Left forelimb (tissue), 1 donor: ENCODE results near the gene PTPRZ1.
A peak's percentile ranks its signal among the peaks of the same experiment; 100 is the strongest.

Source experiments
- DNase-seq: peaks from one replicate; pipeline ENCODE4 v3.0.0-alpha.2; 2018; ENCODE audit warnings: low spot score

The PTPRZ1 gene

DNA sequence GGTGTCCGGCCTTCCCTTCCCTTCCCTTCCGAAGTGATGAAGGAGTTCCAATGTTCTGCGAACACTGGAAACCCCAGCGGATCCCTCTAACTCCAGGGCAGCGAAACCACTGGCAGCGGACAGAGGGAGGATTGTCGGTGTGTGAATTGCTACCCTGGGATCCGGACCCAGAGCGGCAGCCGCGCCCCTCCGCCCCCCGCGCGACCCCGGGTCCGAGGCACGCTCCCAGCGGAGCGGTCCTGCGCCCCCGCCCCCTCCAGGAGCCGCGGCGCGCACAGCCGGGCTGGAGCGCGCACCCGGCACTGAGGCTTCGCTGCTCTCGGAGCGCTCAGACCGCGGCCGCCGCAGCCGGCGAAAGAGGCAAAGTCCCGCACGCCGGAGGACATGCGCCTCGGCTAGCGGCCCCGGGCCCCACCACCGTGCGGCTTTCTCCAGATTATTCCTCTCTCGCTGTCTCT, at the start of gene PTPRZ1:
Gene PTPRZ1, plus strand, starts transcription at position 331 of the 458 bp plus-strand sequence. CDS start 339 bp downstream, outside the sequence.
- DNase-seq, result peak; percentile 73

DNA sequence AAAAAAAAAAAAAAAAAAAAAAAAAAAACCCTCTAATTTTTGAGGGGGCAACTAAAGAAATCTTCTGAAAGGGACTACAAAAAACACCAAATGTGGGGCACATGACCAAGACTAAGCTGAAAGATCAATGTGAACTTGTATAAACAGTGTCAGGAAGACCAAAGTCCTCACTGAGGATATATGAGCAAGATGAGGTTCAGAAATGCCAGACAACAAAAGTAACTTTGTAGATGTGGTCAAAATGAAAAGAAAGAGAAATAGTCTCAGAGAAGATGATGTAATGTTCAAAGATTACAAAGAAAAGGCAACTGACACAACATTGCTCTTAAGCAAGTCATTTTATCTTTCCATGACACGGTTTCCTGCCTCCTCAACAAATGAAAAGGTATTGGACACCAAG, 48.7 kb upstream of the PTPRZ1 start:
- DNase-seq, result no peak

DNA sequence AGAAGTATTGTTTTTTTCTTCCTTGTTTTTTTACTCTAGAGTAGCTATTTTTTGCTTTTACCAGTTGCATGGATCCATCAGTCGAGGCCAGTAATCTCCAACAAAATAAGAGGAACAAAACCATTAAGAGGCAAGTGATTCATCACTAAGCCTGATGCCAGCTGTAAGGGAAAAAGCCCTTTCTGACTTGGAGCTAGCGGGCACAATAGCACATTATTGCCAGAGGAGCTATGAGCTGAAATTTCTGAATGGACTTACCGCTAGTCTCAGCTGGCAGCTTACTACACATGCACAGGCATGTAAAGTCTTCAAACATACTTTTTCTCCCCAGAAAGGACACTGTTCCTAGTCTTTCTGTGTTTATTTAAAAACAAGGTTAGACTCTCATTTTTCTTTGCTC, 41.6 kb upstream of the PTPRZ1 start:
- no peak for DNase-seq

DNA sequence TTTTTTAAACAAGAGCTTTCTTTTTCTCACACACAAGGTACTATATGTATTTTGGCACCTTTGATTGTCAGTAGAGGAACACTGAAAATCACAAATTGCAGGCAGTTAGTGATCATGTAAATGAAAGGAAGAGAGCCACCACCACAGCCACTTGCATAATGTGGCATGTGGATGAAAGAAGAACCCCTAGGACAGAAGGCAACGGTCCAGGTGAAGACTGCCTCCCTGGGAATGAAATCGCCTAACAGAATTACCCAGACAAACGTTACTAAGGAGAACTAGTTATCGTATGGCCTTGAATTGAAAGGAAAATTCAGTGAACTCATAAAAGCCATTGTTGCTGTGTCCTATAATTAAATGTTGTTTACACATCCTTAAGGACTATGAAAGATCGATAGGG, 41.2 kb upstream of the PTPRZ1 start:
- no peak for DNase-seq

DNA sequence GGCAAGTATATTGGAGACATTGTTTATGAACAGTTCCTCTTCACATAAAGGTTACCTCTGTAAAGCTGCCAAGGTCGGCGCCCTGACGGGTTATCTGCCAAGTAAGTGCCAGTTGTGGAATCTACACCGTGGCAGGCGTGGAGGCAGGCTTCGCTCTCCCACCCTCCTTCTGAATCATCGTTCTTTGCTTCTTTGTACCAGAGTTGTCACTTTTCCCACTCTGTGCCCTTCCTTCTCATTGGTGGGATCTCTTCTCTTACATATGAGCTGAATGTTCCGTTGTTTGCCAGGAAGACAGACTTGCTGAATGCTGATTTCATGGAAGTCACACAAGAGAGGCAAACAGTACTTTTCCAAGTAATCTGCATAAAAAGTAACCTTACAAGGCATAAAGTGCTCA, 40.6 kb upstream of the PTPRZ1 start:
- DNase-seq, result no peak

DNA sequence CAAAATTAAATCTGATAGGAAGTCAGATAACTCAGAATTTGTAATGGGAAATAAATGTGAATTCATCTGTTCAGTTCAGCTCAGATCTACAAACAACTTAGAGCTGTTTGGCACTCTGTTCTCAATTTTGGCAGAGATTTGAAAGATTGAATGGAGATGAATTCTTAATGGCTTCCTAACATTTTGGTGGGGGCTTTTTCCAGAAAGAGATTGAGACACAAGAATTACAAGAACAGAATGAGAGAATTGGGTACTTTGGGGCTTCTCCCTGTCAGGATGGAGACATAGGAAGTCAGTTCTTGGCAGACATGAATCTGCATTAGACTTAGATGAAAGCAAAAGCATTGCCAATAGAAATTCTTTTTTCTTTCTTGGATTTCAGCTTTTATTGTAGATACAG, 39.0 kb upstream of the PTPRZ1 start:
- DNase-seq, result no peak

DNA sequence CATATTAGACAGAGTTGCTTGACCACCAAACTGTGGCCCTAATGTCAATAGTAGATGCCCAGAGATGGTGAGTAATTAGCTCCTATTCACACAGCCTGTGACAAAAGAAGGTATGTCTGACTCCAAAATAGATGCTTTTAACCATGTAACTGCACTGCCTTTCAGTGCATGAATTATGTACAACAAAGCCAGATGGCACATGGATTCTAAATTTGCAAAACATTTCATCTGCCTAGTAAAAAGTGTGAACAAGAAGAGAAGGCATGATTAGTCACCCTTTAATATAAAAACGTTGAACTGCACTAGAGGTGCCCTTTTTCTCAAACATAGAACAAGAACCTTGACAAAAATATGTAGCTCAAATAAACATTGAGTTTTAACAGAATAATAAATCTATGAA, 35.5 kb upstream of the PTPRZ1 start:
- DNase-seq, result no peak

DNA sequence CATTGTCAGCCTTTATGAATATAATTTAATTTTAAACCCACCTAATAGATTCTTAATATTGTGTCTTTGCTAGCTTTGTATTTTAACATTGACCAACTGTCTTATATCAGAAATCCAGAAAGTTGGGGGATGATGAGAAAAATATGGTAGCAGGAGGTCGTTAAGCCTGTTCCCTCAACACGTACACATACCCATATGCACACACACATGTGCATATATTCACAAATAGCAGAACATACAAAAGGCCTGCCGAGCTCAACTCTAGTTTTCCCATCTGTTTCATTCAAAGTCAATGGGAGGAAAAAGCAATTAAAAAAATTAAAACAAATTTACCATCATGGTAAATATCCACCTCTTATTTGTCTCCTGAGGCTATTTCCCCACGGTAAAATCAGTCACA, 25.9 kb upstream of the PTPRZ1 start:
- DNase-seq, result no peak

DNA sequence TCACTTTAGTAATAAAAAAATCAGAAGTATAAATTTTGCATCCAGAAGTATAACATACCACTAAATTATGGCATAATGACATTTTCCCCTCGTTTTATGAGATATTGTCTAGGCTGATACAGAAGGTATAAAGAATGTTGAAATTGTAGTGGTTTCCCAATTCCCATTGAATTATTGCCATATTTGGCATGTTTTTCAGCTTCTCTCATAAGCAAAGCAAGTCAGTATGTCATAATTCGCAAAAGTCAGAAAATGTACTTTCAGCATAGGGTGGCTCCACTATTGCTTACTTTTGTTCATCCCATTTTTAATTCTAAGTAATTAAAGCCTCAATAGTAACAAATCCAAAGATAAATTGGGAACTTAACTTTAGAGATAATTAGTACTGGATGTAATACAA, 19.7 kb upstream of the PTPRZ1 start:
- no peak for DNase-seq

DNA sequence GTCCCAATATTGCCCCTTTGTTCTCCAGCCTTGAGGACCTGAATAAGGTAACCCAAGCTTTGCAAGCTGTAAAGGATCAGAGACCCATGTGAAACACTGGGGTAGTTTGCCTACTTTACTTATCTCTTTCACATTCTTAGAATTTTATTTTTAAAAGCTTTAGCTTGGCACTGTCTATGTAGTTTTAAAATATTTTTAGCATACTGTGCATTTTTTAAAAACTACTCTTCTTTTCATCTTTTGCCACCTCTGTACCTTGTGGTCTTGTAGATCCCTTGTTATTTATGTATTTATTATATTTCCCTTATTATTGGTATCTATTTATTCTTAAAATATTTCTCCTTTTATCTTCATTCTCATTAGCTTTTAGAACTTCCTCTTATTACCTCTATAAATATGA, 12.0 kb upstream of the PTPRZ1 start:
- DNase-seq, result no peak

DNA sequence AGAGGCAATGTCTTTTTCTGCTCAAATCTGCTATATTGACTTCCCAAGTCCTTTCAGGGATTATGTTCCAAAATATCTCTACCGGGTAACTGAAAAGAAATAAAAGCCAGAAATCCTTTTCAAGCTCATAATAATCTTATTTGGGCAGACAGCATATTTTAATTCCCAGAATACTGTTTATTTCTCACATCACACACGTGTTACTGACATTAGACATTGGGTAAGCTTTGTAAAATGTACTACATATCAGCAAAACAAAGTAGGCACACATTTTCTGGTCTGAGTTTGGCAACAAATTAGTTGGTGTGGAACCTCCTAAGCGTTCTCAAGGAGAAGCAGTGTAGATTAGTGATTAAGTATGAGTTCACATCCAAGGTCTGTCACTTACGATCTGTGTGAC, 10.4 kb upstream of the PTPRZ1 start:
- DNase-seq, result no peak

DNA sequence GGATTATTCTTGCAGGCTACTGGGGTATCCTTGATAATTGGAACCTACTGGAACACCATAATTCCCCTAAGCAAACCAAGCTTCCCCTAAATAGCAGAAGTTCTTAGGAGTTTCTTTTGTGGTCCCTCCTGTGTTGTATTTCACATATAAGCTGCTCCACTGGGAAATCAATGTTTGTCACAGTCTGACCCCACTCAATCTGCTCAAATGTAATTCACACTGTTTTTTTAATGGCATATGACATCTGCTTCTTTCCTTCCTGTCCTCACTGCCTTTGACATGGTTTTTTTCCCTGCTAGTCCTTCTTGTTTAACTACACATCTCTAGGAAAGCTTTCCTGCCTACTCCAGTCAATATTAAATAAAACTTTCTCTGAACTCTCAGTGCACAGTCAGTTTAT, 1.8 kb upstream of the PTPRZ1 start:
- DNase-seq, result no peak

DNA sequence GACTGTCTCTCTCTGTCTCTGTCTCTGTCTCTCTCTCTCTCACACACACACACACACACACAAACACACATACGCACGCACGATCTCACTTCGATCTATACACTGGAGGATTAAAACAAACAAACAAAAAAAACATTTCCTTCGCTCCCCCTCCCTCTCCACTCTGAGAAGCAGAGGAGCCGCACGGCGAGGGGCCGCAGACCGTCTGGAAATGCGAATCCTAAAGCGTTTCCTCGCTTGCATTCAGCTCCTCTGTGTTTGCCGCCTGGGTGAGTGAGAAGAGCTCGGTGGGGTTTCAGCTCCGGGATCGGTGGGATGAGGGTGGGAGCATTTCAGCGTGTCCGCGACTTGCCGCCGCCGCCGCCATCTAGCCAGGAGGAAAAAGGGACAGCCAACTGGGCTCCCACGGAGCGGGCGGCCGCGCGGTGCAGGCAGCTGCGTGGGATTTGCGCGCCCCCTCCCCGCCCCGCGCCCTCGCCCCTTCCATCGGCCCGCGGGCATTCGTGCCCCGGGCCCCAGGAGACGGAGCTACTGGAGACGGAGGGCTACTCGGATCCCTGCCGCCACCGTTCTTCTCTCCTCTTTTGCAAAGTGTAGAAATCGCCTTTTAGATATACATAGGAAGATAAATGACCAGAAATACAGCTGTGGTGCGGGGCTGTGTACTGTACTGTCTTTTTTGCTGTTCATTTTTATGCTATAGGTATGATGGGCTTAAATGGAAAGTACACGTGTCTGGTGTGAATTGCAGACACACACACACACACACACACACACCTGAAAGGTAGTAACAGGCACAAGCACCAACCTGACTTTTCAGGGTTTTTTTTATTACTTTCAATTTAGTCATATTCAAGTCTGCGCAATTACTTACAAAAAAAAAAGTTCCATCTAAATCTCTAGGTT, 581 bp downstream of the PTPRZ1 start:
- peak; percentile 65 for DNase-seq

DNA sequence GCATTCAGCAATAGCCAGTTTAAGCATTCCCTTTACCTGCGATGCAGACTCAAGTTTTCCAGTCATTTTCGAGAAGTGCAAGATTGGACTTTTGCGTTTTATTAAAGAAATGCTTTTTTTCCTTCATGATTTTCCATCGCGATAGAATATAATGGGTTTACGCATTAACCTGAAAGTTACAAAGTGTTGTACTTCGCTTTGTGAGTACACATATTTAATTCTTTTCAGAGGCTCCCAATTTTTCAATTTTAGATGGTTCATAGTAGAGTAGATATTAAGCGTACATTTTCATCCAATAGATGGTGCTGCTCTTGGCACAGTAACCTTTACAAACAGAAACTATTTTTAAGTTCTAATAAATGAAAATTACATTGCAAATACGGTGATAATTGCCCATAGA, 1.3 kb downstream of the PTPRZ1 start:
- DNase-seq, result no peak

DNA sequence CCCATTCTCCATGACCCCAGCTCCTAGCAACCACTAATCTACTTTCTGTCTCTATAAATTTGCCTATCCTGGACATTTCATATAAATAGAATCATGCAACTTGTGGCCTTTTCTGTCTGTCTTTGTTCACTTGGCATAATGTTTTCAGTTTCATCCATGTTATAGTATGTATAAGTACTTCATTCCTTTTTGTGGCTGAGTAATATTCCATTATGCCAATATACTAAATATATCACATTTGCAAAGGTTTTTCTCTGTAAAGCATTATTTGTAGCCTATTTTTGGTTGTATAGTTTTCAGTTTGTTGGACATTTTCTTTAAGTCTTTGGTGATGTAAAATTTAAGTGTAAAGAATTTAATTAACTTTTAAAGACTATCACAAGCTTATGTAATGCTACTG, 2.2 kb downstream of the PTPRZ1 start:
- DNase-seq, result no peak

DNA sequence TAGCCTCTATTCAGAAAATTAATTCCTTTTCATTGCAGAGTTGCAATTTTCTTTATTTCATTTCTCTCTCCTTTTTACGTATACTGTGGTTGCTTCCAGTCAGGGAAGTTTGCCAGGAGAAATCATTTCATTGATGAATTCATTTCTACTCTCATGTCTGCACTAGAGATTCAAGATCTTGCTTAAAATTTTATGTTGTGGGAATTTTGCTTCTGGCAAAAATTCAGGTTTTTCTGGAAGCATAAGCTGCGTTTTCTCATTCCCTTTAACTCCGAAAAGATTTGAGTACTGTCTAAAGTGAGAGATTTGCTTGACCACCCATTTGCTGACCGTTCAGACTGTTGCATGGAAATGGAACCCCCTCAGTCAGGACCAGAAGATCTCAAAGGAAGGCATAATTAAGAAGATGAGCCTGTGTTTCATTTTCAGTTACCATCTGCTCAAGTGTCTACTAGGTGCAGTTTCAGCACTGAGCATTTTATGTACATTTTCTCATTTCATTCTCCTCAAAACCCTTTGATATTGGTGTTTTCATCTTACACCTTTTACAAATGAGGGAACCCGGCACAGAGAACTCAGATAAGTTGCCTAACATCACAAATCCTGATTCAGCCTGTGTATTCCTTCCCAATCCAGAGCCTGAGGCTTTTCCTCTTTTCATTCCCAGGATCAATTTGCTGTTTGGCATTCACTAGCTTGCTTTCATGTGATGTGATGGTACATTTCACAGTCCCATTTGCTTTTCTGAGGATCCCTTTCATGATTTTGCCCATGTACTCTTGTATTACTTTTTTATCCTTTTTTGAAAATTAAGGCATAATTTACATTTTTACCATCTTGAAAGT, 3.9 kb downstream of the PTPRZ1 start:
- DNase-seq, result no peak

DNA sequence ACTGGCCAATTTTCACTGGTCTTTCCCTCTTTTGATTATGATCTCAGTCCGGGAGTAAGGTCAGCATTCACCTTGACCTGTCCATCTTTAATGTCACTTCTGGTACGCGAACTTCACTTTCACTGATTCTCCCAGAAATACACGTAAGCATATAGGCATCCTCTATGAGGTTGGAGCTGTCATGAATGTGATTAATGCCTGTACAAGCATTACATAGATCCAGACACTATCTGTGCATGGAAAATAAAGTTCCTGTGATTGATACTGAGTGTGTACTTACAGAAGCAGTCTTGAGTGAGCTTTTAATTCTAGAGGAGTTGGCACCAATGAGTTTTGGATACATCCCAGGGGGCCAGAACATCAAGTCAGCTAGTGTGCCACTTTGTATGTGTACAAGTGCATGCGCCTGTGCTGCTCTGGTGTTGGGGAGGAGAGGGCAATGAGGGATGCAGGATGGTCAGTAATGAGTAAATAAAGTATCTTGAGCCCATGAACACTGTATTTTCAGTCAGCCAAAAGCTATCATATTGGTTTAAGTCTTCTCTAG, 6.0 kb downstream of the PTPRZ1 start:
- DNase-seq, result no peak

DNA sequence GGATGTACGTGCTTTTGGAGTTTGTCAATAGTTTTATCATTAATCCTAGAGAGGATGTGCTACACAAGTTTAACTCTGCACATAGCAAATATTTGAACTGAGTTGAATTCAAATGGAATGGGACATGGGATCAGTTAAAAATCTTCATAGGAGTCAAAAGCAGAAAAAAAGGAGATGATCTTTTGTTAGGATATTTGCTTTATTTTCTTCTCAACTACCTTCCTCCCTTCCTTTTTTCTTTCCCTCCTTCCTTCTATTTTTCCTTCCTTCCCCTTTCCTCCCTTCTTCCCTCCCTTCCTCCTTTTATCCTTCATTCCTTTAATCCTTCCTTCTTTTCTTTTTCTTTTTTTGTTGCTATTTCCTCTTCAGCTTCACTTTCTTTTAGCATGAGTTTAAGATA, 6.6 kb downstream of the PTPRZ1 start:
- DNase-seq, result no peak

DNA sequence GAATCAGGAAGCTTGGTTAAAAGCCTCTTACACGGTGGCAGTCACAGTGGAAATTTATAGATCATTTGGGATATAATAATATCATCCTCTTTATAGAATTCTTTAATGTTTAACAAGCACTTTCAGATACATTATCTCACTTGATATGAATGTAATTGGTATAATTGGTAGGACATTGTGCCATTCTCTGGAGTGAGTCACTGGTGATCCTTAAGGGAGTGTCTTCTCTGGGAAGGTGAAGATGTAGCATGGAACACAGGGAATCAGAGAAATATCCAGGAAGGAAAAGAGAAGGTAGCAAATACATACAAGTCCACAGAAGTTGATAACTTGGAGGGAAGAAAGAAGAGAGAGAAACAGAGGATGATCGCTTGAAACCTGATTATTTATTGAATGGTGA, 9.8 kb downstream of the PTPRZ1 start:
- no peak for DNase-seq

DNA sequence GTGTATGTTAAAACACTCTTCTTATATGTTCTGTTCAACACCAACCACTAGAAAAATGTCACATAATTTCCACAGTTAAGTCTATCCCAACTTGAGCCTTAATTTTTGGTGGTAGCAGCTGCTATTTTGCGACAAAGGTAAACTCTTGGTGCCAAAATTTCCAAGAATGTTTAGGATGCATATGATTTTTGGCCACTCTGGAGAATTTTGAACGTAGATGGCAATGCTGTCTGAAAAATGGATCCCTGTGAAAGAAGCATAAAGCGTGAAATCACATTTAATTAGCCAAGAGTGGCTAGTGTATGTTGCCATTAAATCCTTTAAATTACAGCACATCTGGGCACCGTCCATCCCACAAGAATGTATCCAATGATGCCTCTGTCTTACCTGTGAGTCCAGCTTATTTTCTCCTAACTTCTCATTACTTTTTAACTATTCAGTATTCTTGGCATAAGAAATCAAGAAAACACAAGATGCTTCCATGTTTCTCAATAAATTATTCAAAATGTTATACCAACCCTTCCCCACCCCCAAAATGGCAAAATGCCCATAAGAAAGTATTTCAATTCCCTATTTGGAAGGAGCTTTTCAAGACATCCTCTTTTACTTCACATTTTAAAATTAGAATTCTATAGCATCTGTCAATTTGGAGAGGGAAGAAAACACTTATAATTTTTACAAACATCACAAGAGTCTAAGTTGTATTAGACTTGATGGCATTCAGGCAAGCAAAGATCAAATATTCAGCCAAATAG, 12.4 kb downstream of the PTPRZ1 start:
- DNase-seq, result no peak

DNA sequence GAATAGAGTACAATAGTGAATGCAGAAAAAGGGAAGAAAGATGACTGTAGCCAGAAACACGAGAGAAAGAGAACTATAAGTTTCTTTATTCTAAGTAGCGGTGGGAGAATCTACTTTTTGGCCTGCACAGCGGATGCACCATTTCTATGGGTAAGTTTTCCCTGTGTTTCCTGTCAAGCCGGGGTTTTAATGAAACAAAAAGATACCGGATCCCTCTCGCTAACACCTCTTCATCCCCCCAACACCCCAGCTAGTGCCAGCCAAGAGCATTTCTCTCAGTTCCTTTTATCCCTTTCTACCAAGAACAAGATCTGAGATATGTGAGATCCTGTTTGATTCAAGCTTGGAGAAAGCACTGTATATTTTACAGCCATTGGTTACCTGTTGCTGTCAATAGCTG, 14.7 kb downstream of the PTPRZ1 start:
- no peak for DNase-seq

DNA sequence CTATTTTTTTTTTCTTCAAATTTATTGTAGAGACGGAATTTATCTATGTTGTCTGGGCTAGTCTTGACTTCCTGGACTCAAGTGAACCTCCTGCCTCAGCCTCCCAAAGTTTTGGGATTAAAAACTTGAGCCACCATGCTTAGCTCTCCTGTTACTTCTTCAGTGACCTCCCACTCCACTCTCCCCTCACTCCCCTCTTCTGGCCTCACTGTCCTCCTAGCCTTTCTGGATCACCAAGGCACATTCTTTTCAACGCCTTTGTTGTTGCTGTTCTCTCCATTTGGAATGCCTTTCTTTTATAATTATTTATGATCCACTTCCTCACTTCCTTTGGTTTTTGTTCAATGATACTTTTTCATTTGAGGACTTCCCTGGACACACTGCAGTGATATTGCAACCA, 17.9 kb downstream of the PTPRZ1 start:
- DNase-seq, result no peak
